ENCODE data around the gene MLXIP. TPM values are rescaled to one million over a fixed set of nuclear protein-coding genes. Genes with fewer than 3 reads are reported as not detected.
"Not testable (repeated sequence)": the region's sequence is repeated elsewhere in the genome, so short reads cannot be mapped to it uniquely, and the experiment has no call there.

MLXIP gene
- total RNA-seq, 1 donor from 2014 or later: 63.3 TPM

GRCh38 chr12:122111089-122111641 is 32.6 kb downstream of the MLXIP start:
- H3K4me1 Mint-ChIP-seq (ENCODE audit: unreplicated experiment): peaks cover 3% of the 10 kb centered on the region
- no peaks in the 10 kb centered on the region for H3K36me3 Mint-ChIP-seq (ENCODE audit: low read depth, unreplicated experiment)
- no peak overlapping the region for H3K27ac Mint-ChIP-seq (ENCODE audit: unreplicated experiment)

GRCh38 chr12:122116707-122117535 is 38.4 kb downstream of the MLXIP start:
- H3K9me3 Mint-ChIP-seq (ENCODE audit: unreplicated experiment): no peaks in the 10 kb centered on the region
- DNase-seq (ENCODE audit: low spot score): no peak
- no peak overlapping the region for H3K27ac Mint-ChIP-seq (ENCODE audit: unreplicated experiment)
- no peaks in the 10 kb centered on the region for H3K27me3 Mint-ChIP-seq (ENCODE audit: unreplicated experiment)
- H3K36me3 Mint-ChIP-seq (ENCODE audit: low read depth, unreplicated experiment): peaks cover 3% of the 10 kb centered on the region
- H3K4me3 Mint-ChIP-seq (ENCODE audit: unreplicated experiment): no peak overlapping the region
- TF ChIP-seq CTCF (IDR thresholded peaks at IDR 0.05; ENCODE audit: unreplicated experiment): no peak
- peaks cover 5% of the 10 kb centered on the region for H3K4me1 Mint-ChIP-seq (ENCODE audit: unreplicated experiment)

More at GRCh38 chr12:122111089-122111641, 32.6 kb downstream of the MLXIP start:
- no peak for TF ChIP-seq CTCF (IDR thresholded peaks at IDR 0.05; ENCODE audit: unreplicated experiment)
- Mint-ChIP-seq H3K9me3 (ENCODE audit: unreplicated experiment) (no peaks in the 10 kb centered on the region), H3K4me3 (ENCODE audit: unreplicated experiment) (no peak overlapping the region), H3K27me3 (ENCODE audit: unreplicated experiment) (peaks cover 2% of the 10 kb centered on the region)
- no peak for DNase-seq (ENCODE audit: low spot score)

- no peak for TF ChIP-seq CTCF (IDR thresholded peaks at IDR 0.05; ENCODE audit: unreplicated experiment)
- Mint-ChIP-seq H3K27ac (ENCODE audit: unreplicated experiment) (no peak overlapping the region), H3K36me3 (ENCODE audit: low read depth, unreplicated experiment) (peaks cover 3% of the 10 kb centered on the region), H3K4me3 (ENCODE audit: unreplicated experiment) (no peak overlapping the region), H3K27me3 (ENCODE audit: unreplicated experiment) (no peaks in the 10 kb centered on the region), H3K4me1 (ENCODE audit: unreplicated experiment) (peaks cover 7% of the 10 kb centered on the region), H3K9me3 (ENCODE audit: unreplicated experiment) (no peaks in the 10 kb centered on the region)
- DNase-seq (ENCODE audit: low spot score): no peak
Measured at GRCh38 chr12:122117979-122118378, 39.4 kb downstream of the MLXIP start.

GRCh38 chr12:122121341-122121740 is 42.8 kb downstream of the MLXIP start:
- Mint-ChIP-seq H3K27ac (ENCODE audit: unreplicated experiment) (peak overlapping the region; percentile 36), H3K4me1 (ENCODE audit: unreplicated experiment) (peaks cover 10% of the 10 kb centered on the region)
- not testable (repeated sequence) for H3K36me3 Mint-ChIP-seq (ENCODE audit: low read depth, unreplicated experiment); H3K9me3 Mint-ChIP-seq (ENCODE audit: unreplicated experiment); H3K4me3 Mint-ChIP-seq (ENCODE audit: unreplicated experiment); H3K27me3 Mint-ChIP-seq (ENCODE audit: unreplicated experiment); DNase-seq (ENCODE audit: low spot score)

GRCh38 chr12:122121745-122122144 is 43.2 kb downstream of the MLXIP start:
- H3K27me3 Mint-ChIP-seq (ENCODE audit: unreplicated experiment): peaks cover 6% of the 10 kb centered on the region
- no peak for TF ChIP-seq CTCF (IDR thresholded peaks at IDR 0.05; ENCODE audit: unreplicated experiment)
- peak overlapping the region; percentile 36 for H3K27ac Mint-ChIP-seq (ENCODE audit: unreplicated experiment)
- H3K9me3 Mint-ChIP-seq (ENCODE audit: unreplicated experiment): no peaks in the 10 kb centered on the region
- H3K4me1 Mint-ChIP-seq (ENCODE audit: unreplicated experiment): peaks cover 10% of the 10 kb centered on the region
- H3K36me3 Mint-ChIP-seq (ENCODE audit: low read depth, unreplicated experiment): peaks cover 3% of the 10 kb centered on the region
- DNase-seq (ENCODE audit: low spot score): no peak
- no peak overlapping the region for H3K4me3 Mint-ChIP-seq (ENCODE audit: unreplicated experiment)
